Ishikawa (cell line): ENCODE results near the gene RPL28.

Experiments
- EGR1 ChIP-seq: IDR thresholded peaks from 2 replicates; pipeline ENCODE4 v1.6.1; 2012
- FOXM1 ChIP-seq: IDR thresholded peaks from 2 replicates; pipeline ENCODE4 v1.6.1; 2012; ENCODE audit warnings: low read depth, borderline replicate concordance
- REST ChIP-seq: IDR thresholded peaks from 2 replicates; pipeline ENCODE4 v1.6.1; 2012; ENCODE audit warnings: low read depth, mild to moderate bottlenecking
- TAF1 ChIP-seq: IDR thresholded peaks from 2 replicates; pipeline ENCODE4 v1.6.1; 2012; ENCODE audit warnings: low read depth, mild to moderate bottlenecking
- TEAD4 ChIP-seq: IDR thresholded peaks from 2 replicates; pipeline ENCODE4 v1.6.1; 2012
- YY1 ChIP-seq: IDR thresholded peaks from 2 replicates; pipeline ENCODE4 v1.6.1; 2012; ENCODE audit warnings: low read depth
- TF ChIP-seq, protein P1 (sequence below): IDR thresholded peaks from 2 replicates; pipeline ENCODE4 v1.6.1; 2012

DNA sequence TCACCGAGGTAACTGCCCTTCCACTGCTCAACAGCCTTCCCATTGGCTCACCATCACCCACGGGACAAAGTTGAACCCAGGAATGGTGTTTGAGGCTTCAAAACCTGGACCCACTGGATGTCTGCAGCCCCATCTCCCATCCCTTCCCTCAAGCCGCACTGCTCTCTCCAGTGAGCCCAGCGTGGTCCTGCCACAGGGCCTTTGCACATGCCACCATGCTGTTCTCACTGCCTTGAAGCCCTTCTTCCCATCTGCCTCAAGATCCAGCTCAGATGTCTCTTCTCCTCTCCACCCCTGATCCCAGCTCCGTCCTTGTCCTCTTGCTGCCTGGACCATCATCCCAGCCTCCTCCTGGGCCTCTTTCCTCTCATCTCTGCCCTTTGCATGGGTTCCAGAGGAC, 53.3 kb downstream of the RPL28 start:
- TF ChIP-seq YY1 (no peak), EGR1 (no peak), TEAD4 (no peak), REST (no peak), FOXM1 (no peak), TAF1 (no peak)
- TF ChIP-seq, protein P1, sequence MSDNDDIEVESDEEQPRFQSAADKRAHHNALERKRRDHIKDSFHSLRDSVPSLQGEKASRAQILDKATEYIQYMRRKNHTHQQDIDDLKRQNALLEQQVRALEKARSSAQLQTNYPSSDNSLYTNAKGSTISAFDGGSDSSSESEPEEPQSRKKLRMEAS: no peak
